H1 (cell line): ENCODE measurements around the gene ALPP. TPM values are rescaled to one million over a fixed set of nuclear protein-coding genes. Genes with fewer than 3 reads are reported as not detected.
"Not testable (repeated sequence)": the region's sequence is repeated elsewhere in the genome, so short reads cannot be mapped to it uniquely, and the experiment has no call there.

Experiments used
- CTCF ChIA-PET: fragments of 300-600 bp; sonication (Branson Sonifier 250); formaldehyde crosslinking; loops from one replicate; lab custom pipeline; 2021; ENCODE audit not compliant: partially characterized antibody; lab: Charles Lee
- POLR2A ChIA-PET: fragments of 300-600 bp; sonication (Branson Sonifier 250); formaldehyde crosslinking; loops from one replicate; lab custom pipeline; 2021; ENCODE audit warnings: inconsistent platforms; ENCODE audit not compliant: partially characterized antibody; lab: Charles Lee
- DNase-seq, 2 experiments: peaks; one replicate each; pipeline versions ENCODE4 v3.0.0 to v3.0.0-alpha.2; 2010 to 2022; ENCODE audit warnings: low spot score in 2 of 2, low read depth in 1 of 2, mixed read lengths in 1 of 2
- FAIRE-seq: peaks from 2 replicates; lab custom pipeline; 2011; peaks lifted over from hg19 to GRCh38; lab: Jason Lieb, UNC
- H2AFZ ChIP-seq: 2 replicates; pipeline ENCODE4 v1.8.1; 2012; ENCODE audit warnings: low read length, inconsistent platforms
- H2AK5ac ChIP-seq: 2 replicates; pipeline ENCODE4 v1.6.1; 2013; ENCODE audit warnings: low read depth, low read length
- H2BK120ac ChIP-seq: replicated peaks from 2 replicates; pipeline ENCODE3; 2013; ENCODE audit warnings: low read depth, low read length, inconsistent platforms
- H2BK12ac ChIP-seq: 2 replicates; pipeline ENCODE4 v1.6.1; 2013; ENCODE audit warnings: low read depth, low read length
- H2BK15ac ChIP-seq: 2 replicates; pipeline ENCODE4 v1.6.1; 2013; ENCODE audit warnings: low read length
- H2BK20ac ChIP-seq: 2 replicates; pipeline ENCODE4 v1.6.1; 2013; ENCODE audit warnings: low read length
- H2BK5ac ChIP-seq: 2 replicates; pipeline ENCODE4 v1.6.1; 2013; ENCODE audit warnings: low read depth, low read length
- H3K14ac ChIP-seq: 2 replicates; pipeline ENCODE4 v1.6.1; 2013; ENCODE audit warnings: inconsistent platforms; ENCODE audit not compliant: insufficient read length
- H3K18ac ChIP-seq: 2 replicates; pipeline ENCODE4 v1.6.1; 2013; ENCODE audit warnings: low read length; ENCODE audit errors: extremely low read depth
- H3K23ac ChIP-seq: 2 replicates; pipeline ENCODE4 v1.6.1; 2013; ENCODE audit warnings: inconsistent platforms; ENCODE audit not compliant: insufficient read length
- H3K23me2 ChIP-seq: 2 replicates; pipeline ENCODE4 v1.6.1; 2013; ENCODE audit warnings: low read depth, low read length
- H3K27ac ChIP-seq: 2 replicates; pipeline ENCODE4 v1.6.1; 2011; ENCODE audit warnings: low read depth, low read length, inconsistent platforms
- H3K27me3 ChIP-seq, 4 experiments: replicated peaks in 1 of 4; 1 replicate in 1 of 4; 2 replicates in 3 of 4; pipeline versions ENCODE4 v1.6.1 to v1.8.1; 2011 to 2013; ENCODE audit warnings: low read length in 3 of 4, mild to moderate bottlenecking in 3 of 4, inconsistent platforms in 2 of 4, mixed read lengths in 2 of 4, moderate library complexity in 1 of 4; ENCODE audit not compliant: control insufficient read depth in 3 of 4, insufficient read depth in 3 of 4; ENCODE audit errors: extremely low read depth in 1 of 4
- H3K36me3 ChIP-seq, 4 experiments: 2 replicates each; pipeline versions ENCODE4 v1.6.1 to v1.8.1; 2011 to 2013; ENCODE audit warnings: mild to moderate bottlenecking in 4 of 4, low read length in 3 of 4, moderate library complexity in 2 of 4, control low read depth in 1 of 4, inconsistent platforms in 1 of 4; ENCODE audit not compliant: insufficient read depth in 4 of 4, control insufficient read depth in 2 of 4
- H3K4ac ChIP-seq: replicated peaks from 2 replicates; pipeline ENCODE3; 2013; ENCODE audit warnings: low read length, low read depth, mixed read lengths, inconsistent platforms; ENCODE audit not compliant: insufficient read length
- H3K4me1 ChIP-seq, 4 experiments: replicated peaks in 1 of 4; 1 replicate in 1 of 4; 2 replicates in 3 of 4; pipeline versions ENCODE4 v1.6.1 to v1.8.1; 2011 to 2013; ENCODE audit warnings: low read length in 3 of 4, inconsistent platforms in 2 of 4, mixed read lengths in 1 of 4; ENCODE audit not compliant: insufficient read depth in 4 of 4, control insufficient read depth in 3 of 4
- H3K4me2 ChIP-seq, 2 experiments: 2 replicates each; pipeline versions ENCODE4 v1.6.1 to v1.8.1; 2011 to 2013; ENCODE audit warnings: low read depth in 2 of 2, low read length in 2 of 2, control low read depth in 1 of 2, inconsistent platforms in 1 of 2, mild to moderate bottlenecking in 1 of 2; ENCODE audit not compliant: insufficient read depth in 1 of 2
- H3K4me3 ChIP-seq, 4 experiments: fragments of 200-600, 300-600 bp in 1 of 4; sonication (generic), shearing (Covaris generic), sonication (Bioruptor Twin) in 1 of 4; 2 replicates each; pipeline versions ENCODE4 v1.5.1 to v1.8.1; 2011 to 2016; ENCODE audit warnings: low read length in 4 of 4, low read depth in 3 of 4, control low read depth in 2 of 4, inconsistent platforms in 2 of 4, mild to moderate bottlenecking in 2 of 4, mixed read lengths in 1 of 4, moderate library complexity in 1 of 4; ENCODE audit not compliant: insufficient read depth in 2 of 4; ENCODE audit errors: extremely low read depth in 1 of 4
- H3K56ac ChIP-seq: replicated peaks from 2 replicates; pipeline ENCODE3; 2013; ENCODE audit warnings: low read depth, mild to moderate bottlenecking, mixed read lengths, low read length, inconsistent platforms; ENCODE audit not compliant: insufficient read length
- H3K79me1 ChIP-seq: 2 replicates; pipeline ENCODE4 v1.6.1; 2013; ENCODE audit warnings: low read depth, low read length, control low read depth
- H3K79me2 ChIP-seq, 2 experiments: 2 replicates each; pipeline versions ENCODE4 v1.6.1 to v1.8.1; 2012 to 2013; ENCODE audit warnings: low read length in 2 of 2, mild to moderate bottlenecking in 2 of 2, inconsistent platforms in 1 of 2; ENCODE audit not compliant: insufficient read depth in 2 of 2, control insufficient read depth in 1 of 2
- H3K9ac ChIP-seq, 4 experiments: replicated peaks in 1 of 4; 1 replicate in 1 of 4; 2 replicates in 3 of 4; pipeline versions ENCODE4 v1.6.1 to v1.8.1; 2011 to 2013; ENCODE audit warnings: low read depth in 3 of 4, low read length in 3 of 4, control low read depth in 2 of 4, mild to moderate bottlenecking in 2 of 4, moderate library complexity in 2 of 4, inconsistent platforms in 1 of 4; ENCODE audit errors: extremely low read depth in 1 of 4
- H3K9me3 ChIP-seq, 2 experiments: 2 replicates each; pipeline versions ENCODE4 v1.6.1 to v1.8.1; 2012 to 2013; ENCODE audit warnings: mild to moderate bottlenecking in 2 of 2, moderate library complexity in 2 of 2, control low read depth in 1 of 2, inconsistent platforms in 1 of 2, low read depth in 1 of 2, low read length in 1 of 2, mixed read lengths in 1 of 2; ENCODE audit not compliant: insufficient read depth in 2 of 2
- H4K20me1 ChIP-seq, 2 experiments: replicated peaks in 1 of 2; 2 replicates each; pipeline versions ENCODE3 to v1.8.1; 2011 to 2013; ENCODE audit warnings: inconsistent platforms in 2 of 2, low read length in 2 of 2, mild to moderate bottlenecking in 1 of 2; ENCODE audit not compliant: insufficient read depth in 2 of 2, control insufficient read depth in 1 of 2
- H4K5ac ChIP-seq: 2 replicates; pipeline ENCODE4 v1.6.1; 2013; ENCODE audit warnings: low read length, low read depth, mixed read lengths, inconsistent platforms; ENCODE audit not compliant: insufficient read length
- H4K8ac ChIP-seq: 2 replicates; pipeline ENCODE4 v1.8.0; 2013; ENCODE audit warnings: mild to moderate bottlenecking, moderate library complexity, low read length, inconsistent platforms; ENCODE audit not compliant: insufficient read depth; ENCODE audit errors: extremely low read depth
- H4K91ac ChIP-seq: replicated peaks from 2 replicates; pipeline ENCODE3; 2013; ENCODE audit warnings: low read length, mixed read lengths, inconsistent platforms; ENCODE audit not compliant: insufficient read length
- RFX5 ChIP-seq: IDR thresholded peaks from 2 replicates; pipeline ENCODE4 v1.6.1; 2011; ENCODE audit warnings: low read depth, low read length, improper control_type of control experiment, borderline replicate concordance
- polyA plus RNA-seq, 7 experiments: library from polyadenylated mRNA; depleted of rRNA in 3 of 7; stranded (reverse) in 5 of 7; unstranded in 2 of 7; fragments of >200 nt in 5 of 7; fragments of 200-250 nt in 2 of 7; gene quantifications; 1 replicate in 5 of 7; 2 replicates in 1 of 7; 4 replicates in 1 of 7; pipeline versions ENCODE4 v1.2.1 to v1.2.3, GENCODE V29; 2011 to 2013; ENCODE audit warnings: missing spikeins in 2 of 7, mixed read lengths in 2 of 7
- total RNA-seq: library from RNA; stranded (reverse); fragmentation: NEBNext Ultra II Directional; extraction: Animal tissue kit (Norgen Biotek cat#: 25700); gene quantifications from 2 replicates; pipeline ENCODE4 v1.2.1, GENCODE V29; 2021

The ALPP gene
- total and polyA plus RNA-seq, 2 of the 8 experiments (the other 6 are each of a cell fraction or from before 2014, with no cell fraction given), result 0.15 TPM

DNA sequence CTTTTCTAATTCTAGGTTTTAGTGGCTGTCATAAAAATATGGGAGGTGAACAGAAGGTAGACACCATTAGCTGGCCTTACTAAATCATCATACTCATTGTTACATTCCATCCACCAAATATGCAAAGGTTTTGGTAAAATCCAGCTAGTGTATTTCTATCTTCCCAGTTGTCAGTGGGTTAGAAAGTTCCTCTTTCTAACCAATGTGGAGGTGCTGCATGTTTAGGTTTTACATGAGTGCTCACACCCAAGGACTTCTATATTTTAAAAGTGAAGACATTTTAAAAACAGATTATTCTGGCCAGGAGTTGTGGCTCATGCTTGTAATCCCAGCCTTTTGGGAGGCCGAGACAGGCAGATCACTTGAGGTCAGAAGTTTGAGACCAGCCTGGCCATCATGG, 5.9 kb downstream of the ALPP start (continued):
- no peak for TF ChIP-seq RFX5
- TF ChIP-seq, all 59 proteins: peak for 0

- Histone ChIP-seq H3K4me1 (peaks cover 5 to 32% (median 15%) of the 10 kb centered on the region in 4 experiments), H3K4me3 (peak overlapping the region in 1 of 4 experiments; percentile 65; a peak in 1 of 8 replicates), H3K4me2 (peak overlapping the region in 1 of 2 experiments; percentile 96; a peak in 1 of 4 replicates), H3K27me3 (peaks cover 22 to 61% (median 60%) of the 10 kb centered on the region in 4 experiments), H3K23me2 (peaks cover 29% of the 10 kb centered on the region; the same call in 1 of the 2 replicates)
- H3K56ac ChIP-seq, H2BK15ac ChIP-seq, H3K79me1 ChIP-seq, H3K9me3 ChIP-seq, H3K14ac ChIP-seq, H4K91ac ChIP-seq, FAIRE-seq, H2BK5ac ChIP-seq, H3K4ac ChIP-seq, H2BK120ac ChIP-seq, H3K36me3 ChIP-seq, H3K18ac ChIP-seq, H2AK5ac ChIP-seq, H3K23ac ChIP-seq, H3K27ac ChIP-seq, H3K79me2 ChIP-seq, H2AFZ ChIP-seq, H4K20me1 ChIP-seq, H2BK20ac ChIP-seq, H2BK12ac ChIP-seq, H4K8ac ChIP-seq, DNase-seq, H3K9ac ChIP-seq, H4K5ac ChIP-seq: not testable (repeated sequence)
- CTCF ChIA-PET, result interaction anchor here (0.8 to 2.8 kb wide), 19 partner anchors 10 to 483 kb away, joined by 3 to 23 read pairs (median 6); no protein-coding TSS in a partner anchor
- POLR2A ChIA-PET, result interaction anchor here (1.0 to 5.0 kb wide), 6 partner anchors 8 to 40 kb away, joined by 3 to 57 read pairs (median 4); no protein-coding TSS in a partner anchor
Measured at GRCh38 chr2:232385058-232385457, 6.5 kb downstream of the ALPP start.
